ENCODE measurements around the gene IGSF11.
"Not testable (repeated sequence)": the region's sequence is repeated elsewhere in the genome, so short reads cannot be mapped to it uniquely, and the experiment has no call there.

Gene IGSF11

GRCh38 chr3:118990823-118991560 lies 43.7 kb downstream of the IGSF11 start:
- no peak for DNase-seq (ENCODE audit: low read depth in 1 of 2, low spot score in 1 of 2)

DNA sequence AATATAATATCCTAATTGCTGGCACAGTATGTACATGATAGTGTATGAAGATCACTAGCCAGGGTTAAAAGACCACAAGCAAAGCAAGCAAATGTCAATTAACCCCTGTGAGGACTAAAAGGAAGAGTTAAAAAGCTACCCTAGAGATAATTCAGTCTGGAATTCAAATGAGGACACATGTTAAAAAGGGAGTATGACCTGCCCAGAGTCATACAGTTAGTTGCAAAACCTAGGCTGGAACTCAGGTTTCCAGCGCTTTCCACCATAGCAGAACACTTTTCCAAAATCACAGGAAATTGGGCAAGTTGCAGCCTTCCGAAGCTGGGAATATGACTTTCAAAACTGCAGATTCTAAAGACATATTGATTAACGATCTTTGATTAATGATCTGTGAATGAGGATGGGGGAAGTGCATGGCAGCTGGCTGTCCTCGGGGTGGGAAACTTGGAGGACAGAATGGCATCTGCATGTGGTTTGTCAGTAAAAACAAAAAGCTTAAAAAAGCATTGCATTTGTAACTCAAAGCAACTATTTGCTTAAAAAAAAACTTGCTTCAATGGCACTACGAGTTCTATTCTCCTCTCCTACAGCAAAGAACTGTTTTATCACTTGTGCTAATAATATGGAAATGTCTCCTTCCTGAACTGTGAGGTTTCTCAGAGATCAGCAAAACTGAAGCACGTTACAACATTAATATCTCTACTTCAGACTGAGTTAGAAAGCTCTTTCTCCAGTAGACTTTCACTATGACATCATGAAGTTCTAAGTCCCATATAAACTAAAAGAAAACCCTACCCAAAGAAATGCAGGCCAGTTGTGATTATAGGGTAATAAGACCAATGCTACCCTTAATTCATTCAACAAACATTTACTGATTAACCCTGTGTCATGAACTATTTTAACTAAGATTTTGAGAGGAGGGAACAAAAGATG lies 46.2 kb downstream of the IGSF11 start:
- DNase-seq (ENCODE audit: low read depth in 1 of 2, low spot score in 1 of 2), result no peak

GRCh38 chr3:118987477-118987876 lies 47.2 kb downstream of the IGSF11 start:
- no peak for DNase-seq (ENCODE audit: low read depth in 1 of 2, low spot score in 1 of 2)

- no peak for DNase-seq (ENCODE audit: low read depth in 1 of 2, low spot score in 1 of 2)
These were observed 47.9 kb downstream of the IGSF11 start for GRCh38 chr3:118986734-118987133.

- DNase-seq (ENCODE audit: low read depth in 1 of 2, low spot score in 1 of 2), result no peak
These were observed 49.9 kb downstream of the IGSF11 start for GRCh38 chr3:118984699-118985098.

DNA sequence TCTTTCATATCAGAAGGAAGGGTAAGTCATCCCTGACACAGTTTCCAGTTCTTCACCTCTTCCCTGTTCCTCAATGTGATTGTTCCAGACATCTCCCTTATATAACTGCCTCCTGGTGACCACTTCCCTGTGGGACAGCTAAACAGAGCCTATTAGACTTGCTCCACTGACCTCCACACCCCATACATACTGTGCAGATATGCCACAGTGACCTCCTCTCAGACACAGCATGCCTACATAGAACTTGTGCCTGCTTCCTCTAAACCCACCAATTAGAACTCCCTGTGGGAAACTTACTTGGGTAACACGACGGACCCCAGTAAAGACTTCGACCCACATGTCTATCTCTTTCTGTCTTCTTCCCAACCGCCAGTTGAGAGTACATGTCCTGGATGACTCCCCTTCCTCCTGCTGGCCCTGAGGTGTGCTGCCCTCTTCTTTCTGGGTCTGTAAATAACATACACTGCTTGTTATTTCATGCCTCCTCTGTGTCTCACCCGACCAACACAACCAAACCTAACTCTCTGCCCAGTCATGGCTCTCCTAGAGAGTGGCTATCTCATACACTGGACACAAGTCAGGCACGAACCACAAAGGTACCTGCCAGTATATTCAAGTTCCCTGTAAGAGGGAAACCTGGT lies 53.0 kb downstream of the IGSF11 start:
- no peak for DNase-seq (ENCODE audit: low read depth in 1 of 2, low spot score in 1 of 2)

DNA sequence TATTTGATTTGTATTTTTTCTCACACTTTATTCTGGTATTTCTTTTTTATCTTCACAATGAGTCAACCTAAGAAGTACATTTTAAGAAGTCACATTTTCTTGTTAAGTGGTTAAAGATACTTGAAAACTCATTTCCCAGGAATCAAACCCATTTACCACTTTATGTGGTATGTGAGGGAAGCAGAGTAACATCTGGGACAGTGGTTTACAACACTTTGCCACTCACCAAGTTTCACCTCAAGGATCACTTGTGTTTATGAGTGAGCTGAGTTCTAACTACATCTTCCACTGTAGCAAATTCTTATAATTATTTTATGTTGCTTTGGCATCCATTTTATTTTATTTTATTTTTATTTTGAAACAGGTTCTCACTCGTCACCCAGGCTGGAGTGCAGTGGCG lies 53.8 kb downstream of the IGSF11 start:
- no peak for DNase-seq (ENCODE audit: low read depth in 1 of 2, low spot score in 1 of 2)

DNA sequence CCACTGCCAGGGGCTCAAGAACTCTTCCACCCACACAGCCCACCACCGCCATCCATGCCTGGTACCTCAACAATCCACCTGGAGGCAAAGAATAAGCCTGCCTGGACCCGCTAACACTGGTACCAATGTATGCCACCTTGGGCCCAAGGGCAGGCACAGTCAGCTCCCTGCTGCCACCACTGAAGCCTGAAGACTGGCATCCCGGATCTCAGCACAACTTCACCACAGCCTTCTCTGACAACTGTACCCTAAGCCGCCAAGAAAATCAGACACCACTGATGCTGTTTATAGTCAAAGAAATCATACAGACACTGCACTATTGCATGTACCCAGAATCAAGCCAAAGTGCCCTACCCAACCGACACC lies 56.3 kb downstream of the IGSF11 start:
- no peak for DNase-seq (ENCODE audit: low read depth in 1 of 2, low spot score in 1 of 2)

GRCh38 chr3:118977671-118978392 lies 56.8 kb downstream of the IGSF11 start:
- no peak for DNase-seq (ENCODE audit: low read depth in 1 of 2, low spot score in 1 of 2)

DNA sequence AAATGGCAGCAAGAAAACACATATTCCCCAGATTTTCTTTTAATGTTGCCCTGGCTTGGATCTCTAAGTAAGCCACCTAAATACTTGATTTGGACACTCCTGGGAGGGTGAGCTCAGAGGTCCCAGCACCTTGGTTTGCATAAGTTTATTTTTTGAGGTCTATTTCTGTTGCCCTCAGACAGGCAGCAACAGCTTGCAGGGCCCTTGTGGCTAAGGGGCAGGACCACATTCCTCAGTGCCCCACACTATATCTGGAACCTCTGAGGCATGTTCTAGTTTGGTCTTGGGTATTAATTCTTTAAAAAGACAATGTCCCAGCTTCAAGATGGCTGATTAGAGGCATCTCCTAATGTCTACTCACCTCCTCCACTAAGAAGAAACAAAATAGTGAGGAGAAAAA lies 57.5 kb downstream of the IGSF11 start:
- no peak for DNase-seq (ENCODE audit: low read depth in 1 of 2, low spot score in 1 of 2)

DNA sequence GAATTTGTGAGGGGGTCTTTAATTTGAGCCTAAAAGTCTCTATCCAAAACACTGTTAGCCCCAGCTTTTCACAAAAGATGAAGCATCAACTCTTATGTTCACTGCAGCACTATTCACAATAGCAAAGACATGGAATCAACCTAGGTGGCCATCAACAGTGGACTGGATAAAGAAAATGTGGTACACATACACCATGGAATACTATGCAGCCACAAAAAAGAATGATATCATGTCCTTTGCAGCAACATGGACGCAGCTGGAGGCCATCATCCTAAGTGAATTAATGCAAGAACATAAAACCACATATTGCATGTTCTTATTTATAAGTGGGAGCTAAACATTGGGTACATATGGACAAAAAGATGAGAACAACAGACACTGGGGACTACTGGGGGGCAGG lies 59.2 kb downstream of the IGSF11 start:
- not testable (repeated sequence) for DNase-seq (ENCODE audit: low read depth in 1 of 2, low spot score in 1 of 2)

GRCh38 chr3:118974356-118975097 lies 60.1 kb downstream of the IGSF11 start:
- DNase-seq (ENCODE audit: low read depth in 1 of 2, low spot score in 1 of 2), result no peak

GRCh38 chr3:118973050-118973449 lies 61.6 kb downstream of the IGSF11 start:
- no peak for DNase-seq (ENCODE audit: low read depth in 1 of 2, low spot score in 1 of 2)

- no peak for DNase-seq (ENCODE audit: low read depth in 1 of 2, low spot score in 1 of 2)
These were observed 63.8 kb downstream of the IGSF11 start for GRCh38 chr3:118970819-118971218.

DNA sequence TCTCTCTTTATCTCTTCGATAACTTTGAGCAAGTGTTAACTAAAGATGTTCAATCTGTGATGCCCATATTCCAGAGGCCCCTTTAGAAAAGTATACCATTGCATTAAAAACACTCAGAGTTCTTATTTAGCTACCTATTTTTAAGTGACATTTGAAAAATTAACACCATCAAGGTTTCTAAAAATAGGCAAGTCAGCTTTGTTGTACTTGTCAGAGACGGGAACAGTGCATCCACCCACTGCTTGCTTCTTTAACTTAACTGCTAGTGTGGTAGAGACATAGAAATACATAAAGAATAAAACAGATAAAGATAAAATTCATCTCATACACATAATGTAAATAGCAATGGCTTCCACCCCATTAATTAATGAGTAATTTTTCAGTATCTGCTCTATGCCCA lies 66.0 kb downstream of the IGSF11 start:
- no peak for DNase-seq (ENCODE audit: low read depth in 1 of 2, low spot score in 1 of 2)

- DNase-seq (ENCODE audit: low read depth in 1 of 2, low spot score in 1 of 2), result no peak
These were observed 66.5 kb downstream of the IGSF11 start for GRCh38 chr3:118968111-118968510.

GRCh38 chr3:118966700-118967099 lies 67.9 kb downstream of the IGSF11 start:
- DNase-seq (ENCODE audit: low read depth in 1 of 2, low spot score in 1 of 2), result no peak

DNA sequence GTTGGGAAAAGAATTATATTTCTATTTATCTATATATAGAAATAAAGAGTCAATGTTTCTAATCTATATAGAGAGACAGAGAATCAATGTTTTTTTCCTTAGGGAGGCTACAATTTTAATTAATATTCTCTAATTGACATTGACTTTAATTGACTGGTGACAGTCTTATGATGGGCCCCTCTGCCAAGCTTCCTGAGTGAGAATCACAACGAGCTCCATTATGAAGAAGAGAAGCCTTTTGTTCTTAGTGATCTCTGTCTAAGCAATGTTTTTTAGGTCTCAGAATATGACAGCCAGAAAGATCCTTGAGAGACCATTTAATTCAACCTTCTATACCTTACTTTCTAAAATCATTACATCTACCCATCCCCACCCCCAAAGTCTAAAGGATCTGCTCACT lies 70.9 kb downstream of the IGSF11 start:
- no peak for DNase-seq (ENCODE audit: low read depth in 1 of 2, low spot score in 1 of 2)

GRCh38 chr3:118960876-118961450 lies 73.7 kb downstream of the IGSF11 start:
- DNase-seq (ENCODE audit: low read depth in 1 of 2, low spot score in 1 of 2), result no peak

DNA sequence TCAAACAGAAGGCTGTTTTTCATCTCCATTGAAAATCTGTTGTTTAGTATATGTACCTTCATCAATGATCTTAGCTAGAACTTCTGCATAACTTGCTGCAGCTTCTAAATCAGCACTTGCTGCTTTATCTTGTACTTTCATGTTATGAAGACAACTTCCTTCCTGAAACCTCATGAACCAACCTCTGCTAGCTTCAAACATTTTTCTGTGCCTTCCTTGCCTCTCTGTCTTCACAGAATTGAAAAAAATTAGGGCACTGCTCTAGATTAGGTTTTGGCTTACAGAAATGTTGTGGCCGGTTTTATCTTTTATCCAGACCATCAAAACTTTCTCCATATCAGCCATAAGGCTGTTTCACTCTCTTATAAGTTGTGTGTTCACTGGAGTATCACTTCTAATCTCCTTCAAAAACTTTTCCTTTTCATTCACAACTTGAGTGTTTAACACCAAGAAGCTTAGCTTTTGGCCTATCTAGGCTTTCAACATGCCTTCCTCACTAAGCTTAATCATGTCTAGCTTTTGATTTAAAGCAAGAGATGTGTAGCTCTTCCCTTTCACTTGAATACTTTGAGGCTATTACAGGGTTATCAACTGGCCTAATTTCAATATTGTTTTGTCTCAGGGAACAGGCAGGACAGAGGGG lies 78.6 kb downstream of the IGSF11 start:
- DNase-seq (ENCODE audit: low read depth in 1 of 2, low spot score in 1 of 2), result no peak
